SK-N-SH (cell line): Measurements from ENCODE around the gene IL17RA. TPM values are rescaled to one million over a fixed set of nuclear protein-coding genes. Genes with fewer than 3 reads are reported as not detected.

ENCODE experiments used
- CTCF ChIA-PET: fragments of 300-600, 350-600 bp; formaldehyde crosslinking; extraction: SDS; loops from one replicate; lab custom pipeline; 2021; lab: Yijun Ruan, JAX
- POLR2A ChIA-PET: fragments of 350-600 bp; sonication (Branson Sonifier 250); formaldehyde crosslinking; extraction: SDS; loops from one replicate; lab custom pipeline; 2020; ENCODE audit warnings: antibody characterized with exemption, inconsistent platforms; lab: Yijun Ruan, JAX
- DNase-seq: peaks from one replicate; pipeline ENCODE4 v3.0.0; 2012
- H2AFZ ChIP-seq: fragments of 200-600 bp; sonication (generic); 2 replicates; pipeline ENCODE4 v1.8.1; 2016; ENCODE audit warnings: antibody characterized with exemption, mild to moderate bottlenecking, low read depth
- H3F3A ChIP-seq: fragments of 200-600 bp; sonication (generic); replicated peaks from 2 replicates; pipeline ENCODE3; 2016; ENCODE audit warnings: antibody characterized with exemption, mild to moderate bottlenecking; ENCODE audit not compliant: insufficient read depth
- H3K27ac ChIP-seq, 2 experiments: fragments of 200-500 bp in 1 of 2; fragments of 200-600 bp in 1 of 2; sonication (Bioruptor generic) in 1 of 2; sonication (generic), shearing (Covaris generic) in 1 of 2; 2 replicates each; pipeline versions ENCODE4 v1.5.1 to v1.6.1; 2014 to 2016; ENCODE audit warnings: low read depth in 2 of 2, inconsistent platforms in 1 of 2, low read length in 1 of 2, mild to moderate bottlenecking in 1 of 2, mixed read lengths in 1 of 2
- H3K27me3 ChIP-seq: fragments of 200-600 bp; sonication (generic), shearing (Covaris generic); 2 replicates; pipeline ENCODE4 v1.6.1; 2016; ENCODE audit warnings: mixed run types; ENCODE audit not compliant: insufficient read depth
- H3K36me3 ChIP-seq, 2 experiments: fragments of 200-500 bp in 1 of 2; fragments of 200-600 bp in 1 of 2; sonication (Bioruptor generic) in 1 of 2; sonication (generic) in 1 of 2; replicated peaks in 1 of 2; 2 replicates each; pipeline versions ENCODE3 to v1.5.1; 2014 to 2016; ENCODE audit warnings: low read length in 1 of 2, mild to moderate bottlenecking in 1 of 2; ENCODE audit not compliant: insufficient read depth in 2 of 2, control insufficient read depth in 1 of 2
- H3K4me1 ChIP-seq, 2 experiments: fragments of 200-500 bp in 1 of 2; fragments of 200-600 bp in 1 of 2; sonication (Bioruptor generic) in 1 of 2; sonication (generic), shearing (Covaris generic) in 1 of 2; 2 replicates each; pipeline versions ENCODE4 v1.5.1 to v1.6.1; 2014 to 2016; ENCODE audit warnings: low read depth in 1 of 2, low read length in 1 of 2, mixed run types in 1 of 2; ENCODE audit not compliant: insufficient read depth in 2 of 2, control insufficient read depth in 1 of 2
- H3K4me2 ChIP-seq: fragments of 200-600 bp; sonication (generic), shearing (Covaris generic); 2 replicates; pipeline ENCODE4 v1.6.1; 2017; ENCODE audit warnings: mixed run types
- H3K4me3 ChIP-seq, 2 experiments: fragments of 200-500 bp in 1 of 2; fragments of 200-600 bp in 1 of 2; sonication (Bioruptor generic) in 1 of 2; sonication (generic), shearing (Covaris generic) in 1 of 2; 2 replicates each; pipeline versions ENCODE4 v1.5.1 to v1.8.1; 2014 to 2016; ENCODE audit warnings: low read depth in 2 of 2, inconsistent platforms in 1 of 2, low read length in 1 of 2, mild to moderate bottlenecking in 1 of 2, mixed read lengths in 1 of 2, moderate library complexity in 1 of 2
- H3K79me2 ChIP-seq: fragments of 200-600 bp; sonication (generic); 2 replicates; pipeline ENCODE4 v1.8.1; 2017; ENCODE audit warnings: mild to moderate bottlenecking; ENCODE audit not compliant: insufficient read depth
- H3K9ac ChIP-seq: fragments of 200-600 bp; sonication (generic); 2 replicates; pipeline ENCODE4 v1.6.1; 2017; ENCODE audit warnings: mixed run types
- H3K9me2 ChIP-seq: fragments of 200-600 bp; sonication (generic); 2 replicates; pipeline ENCODE4 v1.6.1; 2017; ENCODE audit warnings: mixed run types
- H3K9me3 ChIP-seq: fragments of 200-600 bp; sonication (generic); 2 replicates; pipeline ENCODE4 v1.6.1; 2017; ENCODE audit warnings: mixed run types, mild to moderate bottlenecking, moderate library complexity
- H4K20me1 ChIP-seq: fragments of 200-600 bp; sonication (generic); 2 replicates; pipeline ENCODE4 v1.6.1; 2017; ENCODE audit warnings: mild to moderate bottlenecking, mixed run types; ENCODE audit not compliant: insufficient read depth
- CHD2 ChIP-seq: fragments of 150-350 bp; IDR thresholded peaks from 2 replicates; pipeline ENCODE4 v1.6.1; 2018; ENCODE audit warnings: low read length; ENCODE audit not compliant: partially characterized antibody
- EP300 ChIP-seq, 2 experiments: IDR thresholded peaks; 2 replicates each; pipeline versions ENCODE4 v1.4.0 to v1.6.1; 2012; ENCODE audit warnings: borderline replicate concordance in 1 of 2, low read depth in 1 of 2, low read length in 1 of 2
- FOSL2 ChIP-seq: IDR thresholded peaks from 2 replicates; pipeline ENCODE4 v1.4.0; 2012; ENCODE audit warnings: low read depth, mild to moderate bottlenecking, moderate library complexity, borderline replicate concordance
- FOXJ3 ChIP-seq: sonication (generic); formaldehyde crosslinking; IDR thresholded peaks from 2 replicates; pipeline ENCODE4 v1.5.1; 2020; ENCODE audit warnings: mild to moderate bottlenecking, missing genetic modification reagents
- FOXM1 ChIP-seq: IDR thresholded peaks from 2 replicates; pipeline ENCODE4 v1.4.0; 2012; ENCODE audit warnings: low read depth, mild to moderate bottlenecking
- GATA2 ChIP-seq: sonication (generic); formaldehyde crosslinking; IDR thresholded peaks from 2 replicates; pipeline ENCODE4 v1.5.0; 2020; ENCODE audit warnings: mild to moderate bottlenecking, missing genetic modification reagents
- MXI1 ChIP-seq: IDR thresholded peaks from 2 replicates; pipeline ENCODE4 v1.6.1; 2012; ENCODE audit warnings: mild to moderate bottlenecking, low read depth, low read length, improper control_type of control experiment
- RAD21 ChIP-seq: IDR thresholded peaks from 2 replicates; pipeline ENCODE4 v1.6.1; 2012; ENCODE audit warnings: mild to moderate bottlenecking, low read length
- RCOR1 ChIP-seq: fragments of 150-350 bp; IDR thresholded peaks from 2 replicates; pipeline ENCODE4 v1.6.1; 2017; ENCODE audit warnings: antibody characterized with exemption, low read length
- RXRA ChIP-seq: IDR thresholded peaks from 2 replicates; pipeline ENCODE4 v1.4.0; 2012; ENCODE audit warnings: low read depth, mild to moderate bottlenecking, borderline replicate concordance
- SIN3A ChIP-seq: IDR thresholded peaks from 2 replicates; pipeline ENCODE4 v1.6.1; 2012; ENCODE audit warnings: low read depth, mild to moderate bottlenecking, low read length, moderate library complexity, borderline replicate concordance
- TAF1 ChIP-seq: IDR thresholded peaks from 2 replicates; pipeline ENCODE4 v1.6.1; 2012; ENCODE audit warnings: low read depth, mild to moderate bottlenecking, low read length, moderate library complexity, borderline replicate concordance
- TEAD4 ChIP-seq: IDR thresholded peaks from 2 replicates; pipeline ENCODE4 v1.4.0; 2012; ENCODE audit warnings: mild to moderate bottlenecking, borderline replicate concordance; ENCODE audit not compliant: insufficient read depth
- YY1 ChIP-seq: IDR thresholded peaks from 2 replicates; pipeline ENCODE4 v1.4.0; 2012; ENCODE audit warnings: low read depth, mild to moderate bottlenecking
- WGBS: methylation state at CpG from one replicate; pipeline ENCODE4 v1.1.6; 2017; ENCODE audit warnings: low lambda C conversion rate; 5-methylcytosine and 5-hydroxymethylcytosine counted together
- polyA plus RNA-seq, 3 experiments: library from polyadenylated mRNA; depleted of rRNA; stranded (reverse); fragments of >200 nt; gene quantifications; 2 replicates each; pipeline ENCODE4 v1.2.3, GENCODE V29; 2012
- TF ChIP-seq, protein P1 (sequence below): fragments of 150-350 bp; IDR thresholded peaks from 2 replicates; pipeline ENCODE4 v1.6.1; 2016; ENCODE audit warnings: mild to moderate bottlenecking, low read depth, low read length
- TF ChIP-seq, protein P2 (sequence below): fragments of 150-350 bp; IDR thresholded peaks from 2 replicates; pipeline ENCODE4 v1.6.1; 2017; ENCODE audit warnings: antibody characterized with exemption, low read length, low read depth, borderline replicate concordance
- TF ChIP-seq, protein P3 (sequence below): IDR thresholded peaks from 2 replicates; pipeline ENCODE4; 2012
- TF ChIP-seq, protein P4 (sequence below): IDR thresholded peaks from 2 replicates; pipeline ENCODE4 v1.4.0; 2012; ENCODE audit warnings: low read depth, borderline replicate concordance
- TF ChIP-seq, protein P5 (sequence below): IDR thresholded peaks from 2 replicates; pipeline ENCODE4 v1.4.0; 2012; ENCODE audit warnings: low read depth, borderline replicate concordance

Gene IL17RA
- polyA plus RNA-seq, 1 of the 3 experiments (the other 2 are of a cell fraction): 4.5 TPM

DNA sequence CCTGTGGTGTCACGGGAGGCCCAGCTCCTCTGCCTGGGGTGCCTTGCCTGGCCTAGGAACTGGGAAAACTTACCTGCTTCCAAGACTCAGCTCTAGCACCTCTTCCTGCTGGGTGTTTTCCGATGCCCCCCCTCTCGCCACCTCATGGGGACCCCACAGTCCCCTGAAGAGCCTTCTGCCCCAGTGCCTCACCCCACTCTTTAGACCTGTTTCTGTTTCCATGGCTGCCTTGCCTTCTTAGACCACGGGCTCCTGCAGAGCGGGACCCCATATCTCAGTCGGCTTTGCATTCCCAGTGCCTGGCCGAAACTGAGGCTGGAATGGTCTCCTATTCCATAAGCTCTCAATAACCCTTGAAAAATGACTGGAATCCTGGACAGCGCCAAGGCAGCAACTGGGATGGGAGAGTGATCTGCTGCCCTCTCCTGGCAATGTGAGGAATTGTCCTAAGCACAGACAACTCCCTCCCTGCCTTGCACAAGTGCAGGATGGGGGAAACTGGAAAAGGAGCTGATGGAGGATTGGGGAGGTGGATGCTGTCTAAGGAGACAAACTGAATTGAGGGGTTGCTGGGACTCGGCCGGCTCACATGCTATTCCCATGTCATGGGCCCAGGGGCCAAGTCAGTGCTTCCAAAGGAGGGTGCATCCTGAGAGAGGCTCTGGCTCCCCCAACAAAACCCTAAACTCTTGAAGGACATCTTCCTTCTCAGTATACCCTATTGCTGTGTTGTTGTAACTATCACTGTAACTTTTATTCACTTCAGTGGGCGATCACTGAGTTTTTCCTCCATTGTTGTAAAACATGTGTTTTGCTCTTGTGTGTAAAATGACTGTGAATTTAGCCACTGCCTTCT, 26.6 kb upstream of the IL17RA start (continued):
- TF ChIP-seq, protein P1, sequence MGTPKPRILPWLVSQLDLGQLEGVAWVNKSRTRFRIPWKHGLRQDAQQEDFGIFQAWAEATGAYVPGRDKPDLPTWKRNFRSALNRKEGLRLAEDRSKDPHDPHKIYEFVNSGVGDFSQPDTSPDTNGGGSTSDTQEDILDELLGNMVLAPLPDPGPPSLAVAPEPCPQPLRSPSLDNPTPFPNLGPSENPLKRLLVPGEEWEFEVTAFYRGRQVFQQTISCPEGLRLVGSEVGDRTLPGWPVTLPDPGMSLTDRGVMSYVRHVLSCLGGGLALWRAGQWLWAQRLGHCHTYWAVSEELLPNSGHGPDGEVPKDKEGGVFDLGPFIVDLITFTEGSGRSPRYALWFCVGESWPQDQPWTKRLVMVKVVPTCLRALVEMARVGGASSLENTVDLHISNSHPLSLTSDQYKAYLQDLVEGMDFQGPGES: no peak
- no peak for TF ChIP-seq TEAD4
- no peak for TF ChIP-seq YY1
- TF ChIP-seq, protein P2, sequence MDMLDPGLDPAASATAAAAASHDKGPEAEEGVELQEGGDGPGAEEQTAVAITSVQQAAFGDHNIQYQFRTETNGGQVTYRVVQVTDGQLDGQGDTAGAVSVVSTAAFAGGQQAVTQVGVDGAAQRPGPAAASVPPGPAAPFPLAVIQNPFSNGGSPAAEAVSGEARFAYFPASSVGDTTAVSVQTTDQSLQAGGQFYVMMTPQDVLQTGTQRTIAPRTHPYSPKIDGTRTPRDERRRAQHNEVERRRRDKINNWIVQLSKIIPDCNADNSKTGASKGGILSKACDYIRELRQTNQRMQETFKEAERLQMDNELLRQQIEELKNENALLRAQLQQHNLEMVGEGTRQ: no peak
- no peak for TF ChIP-seq GATA2 (CRISPR knock-in tag)
- TF ChIP-seq FOSL2: no peak
- no peak for TF ChIP-seq FOXM1
- TF ChIP-seq, protein P3, sequence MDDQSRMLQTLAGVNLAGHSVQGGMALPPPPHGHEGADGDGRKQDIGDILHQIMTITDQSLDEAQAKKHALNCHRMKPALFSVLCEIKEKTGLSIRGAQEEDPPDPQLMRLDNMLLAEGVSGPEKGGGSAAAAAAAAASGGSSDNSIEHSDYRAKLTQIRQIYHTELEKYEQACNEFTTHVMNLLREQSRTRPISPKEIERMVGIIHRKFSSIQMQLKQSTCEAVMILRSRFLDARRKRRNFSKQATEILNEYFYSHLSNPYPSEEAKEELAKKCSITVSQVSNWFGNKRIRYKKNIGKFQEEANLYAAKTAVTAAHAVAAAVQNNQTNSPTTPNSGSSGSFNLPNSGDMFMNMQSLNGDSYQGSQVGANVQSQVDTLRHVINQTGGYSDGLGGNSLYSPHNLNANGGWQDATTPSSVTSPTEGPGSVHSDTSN: no peak
- no peak for TF ChIP-seq MXI1
- TF ChIP-seq RAD21: peak; percentile 71

- CTCF ChIA-PET: no interaction called here
- no peak overlapping the region for H2AFZ ChIP-seq
- H3K4me2 ChIP-seq: no peak overlapping the region
- H3K79me2 ChIP-seq: no peaks in the 10 kb centered on the region
- H3K9me3 ChIP-seq: no peaks in the 10 kb centered on the region
- no peak overlapping the region for H3K9ac ChIP-seq
- no peak overlapping the region for H3K27ac ChIP-seq
- DNase-seq: no peak
- POLR2A ChIA-PET: no interaction called here
- H3F3A ChIP-seq: no peaks in the 10 kb centered on the region
- H4K20me1 ChIP-seq: no peaks in the 10 kb centered on the region
- no peak overlapping the region for H3K4me3 ChIP-seq
- TF ChIP-seq, protein P4, sequence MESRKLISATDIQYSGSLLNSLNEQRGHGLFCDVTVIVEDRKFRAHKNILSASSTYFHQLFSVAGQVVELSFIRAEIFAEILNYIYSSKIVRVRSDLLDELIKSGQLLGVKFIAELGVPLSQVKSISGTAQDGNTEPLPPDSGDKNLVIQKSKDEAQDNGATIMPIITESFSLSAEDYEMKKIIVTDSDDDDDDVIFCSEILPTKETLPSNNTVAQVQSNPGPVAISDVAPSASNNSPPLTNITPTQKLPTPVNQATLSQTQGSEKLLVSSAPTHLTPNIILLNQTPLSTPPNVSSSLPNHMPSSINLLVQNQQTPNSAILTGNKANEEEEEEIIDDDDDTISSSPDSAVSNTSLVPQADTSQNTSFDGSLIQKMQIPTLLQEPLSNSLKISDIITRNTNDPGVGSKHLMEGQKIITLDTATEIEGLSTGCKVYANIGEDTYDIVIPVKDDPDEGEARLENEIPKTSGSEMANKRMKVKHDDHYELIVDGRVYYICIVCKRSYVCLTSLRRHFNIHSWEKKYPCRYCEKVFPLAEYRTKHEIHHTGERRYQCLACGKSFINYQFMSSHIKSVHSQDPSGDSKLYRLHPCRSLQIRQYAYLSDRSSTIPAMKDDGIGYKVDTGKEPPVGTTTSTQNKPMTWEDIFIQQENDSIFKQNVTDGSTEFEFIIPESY: no peak
- TF ChIP-seq SIN3A: no peak
- TF ChIP-seq TEAD4: no peak
- TF ChIP-seq, protein P5, sequence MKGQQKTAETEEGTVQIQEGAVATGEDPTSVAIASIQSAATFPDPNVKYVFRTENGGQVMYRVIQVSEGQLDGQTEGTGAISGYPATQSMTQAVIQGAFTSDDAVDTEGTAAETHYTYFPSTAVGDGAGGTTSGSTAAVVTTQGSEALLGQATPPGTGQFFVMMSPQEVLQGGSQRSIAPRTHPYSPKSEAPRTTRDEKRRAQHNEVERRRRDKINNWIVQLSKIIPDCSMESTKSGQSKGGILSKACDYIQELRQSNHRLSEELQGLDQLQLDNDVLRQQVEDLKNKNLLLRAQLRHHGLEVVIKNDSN: no peak
- no peak for TF ChIP-seq FOXJ3 (CRISPR knock-in tag)
- TF ChIP-seq CHD2: no peak
- TF ChIP-seq RXRA: no peak
- TF ChIP-seq EP300 (IDR thresholded peaks at IDR 0.05; ENCODE audit: borderline replicate concordance in 1 of 2, low read depth in 1 of 2, low read length in 1 of 2): no peak
- no peak for TF ChIP-seq TAF1
- TF ChIP-seq RCOR1: no peak
- TF ChIP-seq FOSL2: no peak
- TF ChIP-seq, protein P3: no peak
- no peaks in the 10 kb centered on the region for H3K4me1 ChIP-seq
- peaks cover 24% of the 10 kb centered on the region for H3K27me3 ChIP-seq
- no peaks in the 10 kb centered on the region for H3K9me2 ChIP-seq
- H3K36me3 ChIP-seq: no peaks in the 10 kb centered on the region
- 3% methylated on average over 3 of the region's 3 CpGs for WGBS
Observed at GRCh38 chr22:17060126-17060525, 24.7 kb upstream of the IL17RA start.
